K562 (cell line): ENCODE measurements around the gene TXNRD2. TPM values are rescaled to one million over a fixed set of nuclear protein-coding genes. Genes with fewer than 3 reads are reported as not detected.

Source experiments
- BACH1 ChIP-seq: fragments of 200-800 bp; sonication (Bioruptor generic); IDR thresholded peaks from 2 replicates; pipeline ENCODE4 v1.6.1; 2016; ENCODE audit warnings: missing genetic modification characterization, missing compliant biosample characterization
- BMI1 ChIP-seq: fragments of 150-350 bp; IDR thresholded peaks from 2 replicates; pipeline ENCODE4 v1.6.1; 2014; ENCODE audit warnings: low read length
- DIDO1 ChIP-seq: fragments of 450-650 bp; IDR thresholded peaks from 2 replicates; pipeline ENCODE4 v1.6.1; 2016; ENCODE audit warnings: low read depth, missing biosample characterization, missing genetic modification characterization
- DMBX1 ChIP-seq: fragments of 250-450 bp; sonication (Bioruptor Pico); IDR thresholded peaks from 2 replicates; pipeline ENCODE4 v1.8.0; 2022; ENCODE audit warnings: inconsistent platforms, mild to moderate bottlenecking, moderate library complexity, borderline replicate concordance
- JUN ChIP-seq, 2 experiments: sonication (generic) in 1 of 2; formaldehyde crosslinking in 1 of 2; IDR thresholded peaks; 2 replicates each; pipeline versions ENCODE4 v1.6.1 to v1.8.0; 2012 to 2022; ENCODE audit warnings: borderline replicate concordance in 2 of 2, mild to moderate bottlenecking in 2 of 2, improper control_type of control experiment in 1 of 2, low read depth in 1 of 2, low read length in 1 of 2, missing genetic modification reagents in 1 of 2
- LARP7 ChIP-seq: fragments of 450-650 bp; IDR thresholded peaks from 2 replicates; pipeline ENCODE4 v1.6.1; 2016
- MAZ ChIP-seq, 2 experiments: fragments of 450-650 bp in 1 of 2; sonication (generic) in 1 of 2; formaldehyde crosslinking; IDR thresholded peaks in 1 of 2; conservative IDR thresholded peaks in 1 of 2; 2 replicates each; pipeline versions ENCODE4 v1.4.0 to v1.5.0; 2020; ENCODE audit warnings: mild to moderate bottlenecking in 1 of 2, missing genetic modification reagents in 1 of 2
- PTBP1 ChIP-seq: fragments of 200-400 bp; formaldehyde crosslinking; IDR thresholded peaks from 2 replicates; pipeline ENCODE4 v1.6.1; 2017; ENCODE audit warnings: low read depth, low read length
- SMARCE1 ChIP-seq: fragments of 450-650 bp; IDR thresholded peaks from 2 replicates; pipeline ENCODE4 v1.7.1; 2016; ENCODE audit warnings: mild to moderate bottlenecking
- ZBTB8A ChIP-seq: fragments of 450-650 bp; IDR thresholded peaks from 2 replicates; pipeline ENCODE4 v1.6.1; 2018; ENCODE audit warnings: mild to moderate bottlenecking, moderate library complexity; ENCODE audit not compliant: partially characterized antibody
- ZFX ChIP-seq: sonication (generic); formaldehyde crosslinking; IDR thresholded peaks from 2 replicates; pipeline ENCODE4 v1.8.0; 2022; ENCODE audit warnings: mild to moderate bottlenecking, missing genetic modification reagents, moderate library complexity
- ZNF133 ChIP-seq: fragments of 250-450 bp; sonication (Bioruptor Pico); IDR thresholded peaks from 2 replicates; pipeline ENCODE4 v1.4.0; 2020; ENCODE audit warnings: mild to moderate bottlenecking
- ZNF263 ChIP-seq: sonication (generic); formaldehyde crosslinking; IDR thresholded peaks from 2 replicates; pipeline ENCODE4 v1.8.0; 2022; ENCODE audit warnings: mild to moderate bottlenecking, missing genetic modification reagents, borderline replicate concordance
- ZNF274 ChIP-seq: IDR thresholded peaks from 2 replicates; pipeline ENCODE4 v1.6.1; 2011; ENCODE audit warnings: low read depth, mild to moderate bottlenecking, low read length, moderate library complexity, borderline replicate concordance
- ZNF445 ChIP-seq: fragments of 250-450 bp; sonication (Bioruptor Pico); IDR thresholded peaks from 2 replicates; pipeline ENCODE4 v1.4.0; 2020; ENCODE audit warnings: low read depth, mild to moderate bottlenecking, moderate library complexity
- ZNF507 ChIP-seq: conservative IDR thresholded peaks from 2 replicates; pipeline ENCODE4 v1.6.1; 2017; ENCODE audit warnings: missing genetic modification characterization, missing compliant biosample characterization
- polyA plus RNA-seq, 8 experiments: library from polyadenylated mRNA; depleted of rRNA in 4 of 8; stranded (reverse) in 5 of 8; unstranded in 3 of 8; fragments of >200 nt; fragmentation: Nextera tagmentation in 2 of 8; fragmentation: Illumina TruSeq in 1 of 8; extraction: Ambion mirVana in 2 of 8; extraction: Trizol in 1 of 8; gene quantifications; 2 replicates each; pipeline versions ENCODE4 v1.2.1 to v1.2.3, GENCODE V29; 2011 to 2014; ENCODE audit warnings: inconsistent platforms in 1 of 8, missing spikeins in 1 of 8
- total RNA-seq, 7 experiments: library from RNA; depleted of rRNA in 6 of 7; stranded (reverse); fragments of >200 nt in 6 of 7; fragmentation: Illumina TruSeq in 2 of 7; extraction: Trizol in 2 of 7; gene quantifications; 2 replicates each; pipeline versions ENCODE4 v1.2.1 to v1.2.3, GENCODE V29; 2011 to 2021; ENCODE audit warnings: low replicate concordance in 1 of 7
- TF ChIP-seq, protein P1 (sequence below): fragments of 250-450 bp; sonication (Bioruptor Pico); IDR thresholded peaks from 2 replicates; pipeline ENCODE4 v1.8.0; 2021; ENCODE audit warnings: moderate library complexity, mild to moderate bottlenecking, inconsistent platforms
- TF ChIP-seq, protein P2 (sequence below): fragments of 250-450 bp; sonication (Bioruptor Pico); IDR thresholded peaks from 2 replicates; pipeline ENCODE4 v1.5.0; 2021; ENCODE audit warnings: mild to moderate bottlenecking, borderline replicate concordance
- TF ChIP-seq, protein P3 (sequence below): sonication (generic); formaldehyde crosslinking; IDR thresholded peaks from 2 replicates; pipeline ENCODE4 v1.8.1; 2023; ENCODE audit warnings: mild to moderate bottlenecking, missing genetic modification reagents, moderate library complexity
- TF ChIP-seq, protein P4 (sequence below): fragments of 250-450 bp; sonication (Bioruptor Pico); IDR thresholded peaks from 2 replicates; pipeline ENCODE4 v1.5.0; 2021; ENCODE audit warnings: mild to moderate bottlenecking, moderate library complexity

The TXNRD2 gene
- total and polyA plus RNA-seq, 9 of the 15 experiments (the other 6 are each of a cell fraction or from before 2014, with no cell fraction given) = 3.3 to 80.2 (median 49.4) TPM

DNA sequence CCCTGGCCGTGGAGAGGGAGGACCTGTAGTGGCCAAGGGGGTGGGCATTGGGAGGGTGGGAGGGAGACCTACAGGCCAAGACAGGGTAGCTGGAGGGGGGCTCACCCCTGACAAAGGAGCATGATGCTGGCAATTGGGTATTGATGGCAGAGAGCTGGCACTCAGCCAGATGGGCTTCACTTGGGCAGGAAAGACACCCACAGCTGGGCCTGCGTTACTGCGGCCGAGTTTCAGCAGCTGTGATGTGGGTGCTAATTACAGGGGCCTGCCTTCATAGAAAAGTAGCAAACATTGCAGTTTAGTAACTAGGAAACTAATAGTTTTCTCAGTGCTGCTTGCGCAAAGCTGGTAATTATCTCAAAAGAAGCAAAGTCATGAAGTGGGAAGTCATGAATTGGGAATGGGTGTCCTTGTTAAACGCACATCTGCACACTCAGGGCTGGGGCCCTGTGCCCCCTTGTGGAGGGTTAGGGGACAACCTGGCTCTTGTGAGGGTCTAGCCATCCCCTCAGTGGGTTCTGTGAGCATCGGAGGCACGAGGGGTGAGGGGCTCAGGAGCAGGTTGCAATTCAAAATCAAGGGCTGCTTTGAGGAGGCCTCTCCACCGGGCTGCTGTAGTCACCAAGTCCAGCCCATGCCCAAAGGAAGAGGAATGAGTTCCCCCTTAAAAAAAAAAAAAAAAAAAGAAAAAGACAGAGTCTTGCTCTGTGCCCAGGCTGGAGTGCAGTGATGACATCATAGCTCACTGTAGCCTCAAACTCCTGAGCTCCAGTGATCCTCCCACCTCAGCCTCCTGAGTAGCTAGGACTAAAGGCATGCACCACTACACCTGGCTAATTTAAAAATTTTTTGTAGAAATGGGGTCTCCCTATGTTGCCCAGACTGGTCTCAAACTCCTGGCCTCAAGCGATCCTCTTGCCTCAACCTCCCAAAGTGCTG is 24.4 kb upstream of the TXNRD2 start (continued):
- TF ChIP-seq DIDO1 (no peak), LARP7 (no peak), ZNF507 (tag) (no peak), BACH1 (tag) (no peak), JUN (IDR thresholded peaks at IDR 0.05; ENCODE audit: borderline replicate concordance, low read depth, low read length) (peak; percentile 26; the same call in 1 of the 2 replicates), JUN (CRISPR knock-in tag; IDR thresholded peaks at IDR 0.05; ENCODE audit: borderline replicate concordance) (no peak), ZNF133 (CRISPR knock-in tag) (no peak), ZNF445 (CRISPR knock-in tag) (no peak), PTBP1 (no peak), MAZ (CRISPR knock-in tag; conservative IDR thresholded peaks at IDR 0.05 in 1 of 2, IDR thresholded peaks at IDR 0.05 in 1 of 2) (no peak), ZFX (CRISPR knock-in tag) (no peak), ZBTB8A (no peak), SMARCE1 (no peak; the same call in 1 of the 2 replicates), ZNF274 (no peak), DMBX1 (CRISPR knock-in tag) (no peak), ZNF263 (CRISPR knock-in tag) (no peak), BMI1 (no peak)
- TF ChIP-seq, protein P1, sequence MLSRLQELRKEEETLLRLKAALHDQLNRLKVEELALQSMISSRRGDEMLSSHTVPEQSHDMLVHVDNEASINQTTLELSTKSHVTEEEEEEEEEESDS = no peak
- TF ChIP-seq, protein P2, sequence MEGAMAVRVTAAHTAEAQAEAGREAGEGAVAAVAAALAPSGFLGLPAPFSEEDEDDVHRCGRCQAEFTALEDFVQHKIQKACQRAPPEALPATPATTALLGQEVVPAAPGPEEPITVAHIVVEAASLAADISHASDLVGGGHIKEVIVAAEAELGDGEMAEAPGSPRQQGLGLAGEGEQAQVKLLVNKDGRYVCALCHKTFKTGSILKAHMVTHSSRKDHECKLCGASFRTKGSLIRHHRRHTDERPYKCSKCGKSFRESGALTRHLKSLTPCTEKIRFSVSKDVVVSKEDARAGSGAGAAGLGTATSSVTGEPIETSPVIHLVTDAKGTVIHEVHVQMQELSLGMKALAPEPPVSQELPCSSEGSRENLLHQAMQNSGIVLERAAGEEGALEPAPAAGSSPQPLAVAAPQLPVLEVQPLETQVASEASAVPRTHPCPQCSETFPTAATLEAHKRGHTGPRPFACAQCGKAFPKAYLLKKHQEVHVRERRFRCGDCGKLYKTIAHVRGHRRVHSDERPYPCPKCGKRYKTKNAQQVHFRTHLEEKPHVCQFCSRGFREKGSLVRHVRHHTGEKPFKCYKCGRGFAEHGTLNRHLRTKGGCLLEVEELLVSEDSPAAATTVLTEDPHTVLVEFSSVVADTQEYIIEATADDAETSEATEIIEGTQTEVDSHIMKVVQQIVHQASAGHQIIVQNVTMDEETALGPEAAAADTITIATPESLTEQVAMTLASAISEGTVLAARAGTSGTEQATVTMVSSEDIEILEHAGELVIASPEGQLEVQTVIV (CRISPR knock-in tag) = peak; percentile 69; the same call in 1 of the 2 replicates
- TF ChIP-seq, protein P3, sequence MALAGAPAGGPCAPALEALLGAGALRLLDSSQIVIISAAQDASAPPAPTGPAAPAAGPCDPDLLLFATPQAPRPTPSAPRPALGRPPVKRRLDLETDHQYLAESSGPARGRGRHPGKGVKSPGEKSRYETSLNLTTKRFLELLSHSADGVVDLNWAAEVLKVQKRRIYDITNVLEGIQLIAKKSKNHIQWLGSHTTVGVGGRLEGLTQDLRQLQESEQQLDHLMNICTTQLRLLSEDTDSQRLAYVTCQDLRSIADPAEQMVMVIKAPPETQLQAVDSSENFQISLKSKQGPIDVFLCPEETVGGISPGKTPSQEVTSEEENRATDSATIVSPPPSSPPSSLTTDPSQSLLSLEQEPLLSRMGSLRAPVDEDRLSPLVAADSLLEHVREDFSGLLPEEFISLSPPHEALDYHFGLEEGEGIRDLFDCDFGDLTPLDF (CRISPR knock-in tag) = no peak
- TF ChIP-seq, protein P4, sequence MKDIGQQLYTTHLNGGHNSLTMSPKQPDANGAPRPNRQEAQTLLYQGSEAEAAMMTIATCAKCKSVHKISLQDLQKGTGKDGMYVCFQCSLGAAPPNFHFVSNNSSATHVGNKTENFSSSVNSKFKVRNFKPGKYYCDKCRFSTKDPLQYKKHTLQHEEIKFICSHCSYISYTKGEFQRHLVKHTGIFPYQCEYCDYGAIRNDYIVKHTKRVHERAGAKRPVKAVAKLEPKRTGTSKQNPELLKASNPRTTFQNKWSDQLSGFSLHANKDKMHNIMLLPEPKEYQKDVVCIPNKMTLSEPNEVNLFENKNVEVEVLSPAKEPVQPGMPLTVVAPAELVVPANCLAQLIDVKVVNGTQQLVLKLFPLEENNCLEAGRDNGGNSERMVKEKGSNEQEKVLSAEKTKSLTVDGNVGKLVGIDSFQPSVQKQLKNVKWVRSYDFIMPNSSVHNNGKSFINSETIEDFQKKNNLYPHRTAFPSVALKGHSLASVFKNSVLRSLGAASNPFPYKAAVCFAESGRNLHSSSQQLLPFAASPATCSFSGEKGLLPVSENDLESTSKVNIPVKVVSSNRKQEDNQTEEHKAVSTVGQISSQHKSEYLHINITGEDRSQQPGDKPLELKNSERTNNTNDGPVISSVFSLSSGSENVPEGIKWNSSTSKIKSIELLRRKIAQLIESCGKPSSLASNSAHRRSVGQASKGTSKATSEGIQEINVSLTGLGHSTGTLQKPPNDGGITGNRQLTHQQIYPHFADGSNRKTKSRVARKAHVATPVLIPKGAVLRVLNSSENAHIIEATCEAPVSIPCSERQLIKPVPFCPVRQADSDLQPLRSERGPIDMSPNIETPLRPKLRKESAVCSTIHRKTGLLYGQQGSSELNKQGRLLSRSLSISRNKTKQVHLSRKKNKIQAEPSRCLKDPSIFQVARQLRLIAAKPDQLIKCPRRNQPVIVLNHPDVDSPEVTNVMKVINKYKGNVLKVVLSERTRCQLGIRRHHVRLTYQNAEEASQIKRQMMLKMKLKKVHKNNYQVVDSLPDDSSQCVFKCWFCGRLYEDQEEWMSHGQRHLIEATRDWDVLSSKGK (CRISPR knock-in tag) = no peak
